ENCODE measurements around the gene DNM1.
"Not testable (repeated sequence)": the region's sequence is repeated elsewhere in the genome, so short reads cannot be mapped to it uniquely, and the experiment has no call there.

The DNM1 gene

GRCh38 chr9:128216781-128217553 lies 13.8 kb downstream of the DNM1 start:
- in situ Hi-C loops (cut with HindIII; ENCODE audit: low pct_ligation_motif_present, low pct_unique_long_range_greater_than_20kb, low sequenced_read_pairs): no loop called here
- no peak for DNase-seq

GRCh38 chr9:128218172-128218517 lies 15.0 kb downstream of the DNM1 start:
- in situ Hi-C loops (cut with HindIII; ENCODE audit: low pct_ligation_motif_present, low pct_unique_long_range_greater_than_20kb, low sequenced_read_pairs): no loop called here
- no peak for DNase-seq

DNA sequence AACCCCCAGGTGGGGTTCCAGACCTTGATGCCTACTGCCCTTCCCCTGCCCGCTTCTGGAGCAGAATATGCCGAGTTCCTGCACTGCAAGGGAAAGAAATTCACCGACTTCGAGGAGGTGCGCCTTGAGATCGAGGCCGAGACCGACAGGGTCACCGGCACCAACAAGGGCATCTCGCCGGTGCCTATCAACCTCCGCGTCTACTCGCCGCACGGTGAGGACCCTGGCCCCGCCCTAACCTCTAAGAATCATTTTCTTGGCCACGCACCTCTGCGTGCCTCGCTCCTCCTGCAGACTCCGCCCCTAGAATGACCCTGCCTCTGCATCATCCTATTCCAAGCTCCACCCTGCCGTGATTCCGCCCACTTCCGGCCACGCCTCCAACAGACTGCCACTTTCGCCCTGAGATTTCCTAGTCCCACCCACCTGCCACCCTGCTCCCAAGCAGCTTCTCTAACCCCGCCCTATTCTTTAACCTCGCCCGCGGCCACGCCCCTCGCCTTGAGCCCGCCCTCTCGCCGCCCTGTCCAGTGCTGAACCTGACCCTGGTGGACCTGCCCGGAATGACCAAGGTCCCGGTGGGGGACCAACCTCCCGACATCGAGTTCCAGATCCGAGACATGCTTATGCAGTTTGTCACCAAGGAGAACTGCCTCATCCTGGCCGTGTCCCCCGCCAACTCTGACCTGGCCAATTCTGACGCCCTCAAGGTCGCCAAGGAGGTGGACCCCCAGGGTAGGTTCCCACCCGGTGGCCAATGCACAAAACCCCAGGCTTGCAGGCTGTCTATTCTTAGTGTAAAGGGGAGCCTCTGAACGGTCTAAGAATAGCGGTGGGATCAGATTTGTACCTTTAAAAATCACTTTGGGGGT lies 15.6 kb downstream of the DNM1 start:
- peak; percentile 93 for DNase-seq
- in situ Hi-C loops (cut with HindIII; ENCODE audit: low pct_ligation_motif_present, low pct_unique_long_range_greater_than_20kb, low sequenced_read_pairs): no loop called here

- no peak for DNase-seq
- in situ Hi-C loops (cut with HindIII; ENCODE audit: low pct_ligation_motif_present, low pct_unique_long_range_greater_than_20kb, low sequenced_read_pairs): no loop called here
These were observed 16.7 kb downstream of the DNM1 start for GRCh38 chr9:128219831-128220230.

GRCh38 chr9:128222026-128222425 lies 18.8 kb downstream of the DNM1 start:
- DNase-seq: no peak
- in situ Hi-C loops (cut with HindIII; ENCODE audit: low pct_ligation_motif_present, low pct_unique_long_range_greater_than_20kb, low sequenced_read_pairs): no loop called here

DNA sequence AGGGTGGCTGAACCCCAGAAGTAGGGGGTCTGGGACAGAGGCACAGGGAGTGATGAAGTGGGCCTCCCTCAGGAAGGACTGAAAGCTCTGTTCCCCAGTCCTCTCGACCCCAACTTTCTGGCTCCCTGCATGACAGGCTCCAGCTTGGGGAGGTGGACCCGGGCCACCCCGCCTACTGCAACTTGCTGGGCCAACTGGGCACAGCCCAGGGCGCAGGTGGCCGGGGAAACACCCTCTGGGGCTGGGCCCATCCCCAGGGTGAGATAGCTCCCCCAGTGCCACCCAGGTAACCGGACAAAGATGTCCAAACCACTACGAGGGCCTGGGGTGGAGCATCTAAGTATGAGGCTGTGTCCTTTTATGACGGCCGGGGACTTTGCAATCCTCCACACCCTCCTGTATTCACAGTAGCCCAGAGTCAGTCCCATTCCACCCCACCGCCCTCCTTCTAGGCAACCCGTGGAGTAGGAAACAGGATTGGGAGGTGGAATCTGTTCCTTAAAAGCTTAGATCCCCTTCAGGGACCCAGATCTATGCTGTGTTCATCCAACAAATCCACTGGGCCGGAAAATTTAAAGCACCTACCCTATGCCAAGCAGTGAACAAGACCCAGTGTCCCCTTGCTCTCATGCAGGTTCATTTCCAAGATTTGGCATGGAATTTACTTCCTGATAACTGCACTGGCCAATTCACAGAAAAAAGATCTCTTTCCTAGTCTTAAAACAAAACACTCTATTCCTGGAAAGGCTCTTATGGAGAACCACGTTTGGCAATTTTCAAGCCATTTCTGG lies 19.9 kb downstream of the DNM1 start:
- in situ Hi-C loops (cut with HindIII; ENCODE audit: low pct_ligation_motif_present, low pct_unique_long_range_greater_than_20kb, low sequenced_read_pairs): no loop called here
- no peak for DNase-seq

DNA sequence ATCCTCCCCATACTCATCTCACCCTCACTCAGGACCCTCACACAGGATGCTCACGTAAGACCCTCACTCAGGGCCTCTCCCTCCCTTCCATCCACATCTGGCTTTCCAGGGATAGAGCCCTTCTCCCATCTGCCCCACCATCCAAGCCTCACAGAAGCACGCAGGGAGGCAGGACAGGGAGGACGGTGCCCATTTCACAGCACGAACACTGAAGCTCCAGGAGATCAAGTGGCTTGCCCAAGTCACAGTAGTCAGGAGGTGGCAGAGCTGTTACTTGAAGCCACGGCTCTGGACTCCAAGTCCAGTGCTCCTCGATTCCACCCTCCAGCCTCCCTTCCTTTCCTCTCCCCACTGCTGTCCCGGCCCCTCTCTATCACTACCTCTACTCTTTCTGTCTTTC lies 21.7 kb downstream of the DNM1 start:
- in situ Hi-C loops (cut with HindIII; ENCODE audit: low pct_ligation_motif_present, low pct_unique_long_range_greater_than_20kb, low sequenced_read_pairs): no loop called here
- DNase-seq: no peak

DNA sequence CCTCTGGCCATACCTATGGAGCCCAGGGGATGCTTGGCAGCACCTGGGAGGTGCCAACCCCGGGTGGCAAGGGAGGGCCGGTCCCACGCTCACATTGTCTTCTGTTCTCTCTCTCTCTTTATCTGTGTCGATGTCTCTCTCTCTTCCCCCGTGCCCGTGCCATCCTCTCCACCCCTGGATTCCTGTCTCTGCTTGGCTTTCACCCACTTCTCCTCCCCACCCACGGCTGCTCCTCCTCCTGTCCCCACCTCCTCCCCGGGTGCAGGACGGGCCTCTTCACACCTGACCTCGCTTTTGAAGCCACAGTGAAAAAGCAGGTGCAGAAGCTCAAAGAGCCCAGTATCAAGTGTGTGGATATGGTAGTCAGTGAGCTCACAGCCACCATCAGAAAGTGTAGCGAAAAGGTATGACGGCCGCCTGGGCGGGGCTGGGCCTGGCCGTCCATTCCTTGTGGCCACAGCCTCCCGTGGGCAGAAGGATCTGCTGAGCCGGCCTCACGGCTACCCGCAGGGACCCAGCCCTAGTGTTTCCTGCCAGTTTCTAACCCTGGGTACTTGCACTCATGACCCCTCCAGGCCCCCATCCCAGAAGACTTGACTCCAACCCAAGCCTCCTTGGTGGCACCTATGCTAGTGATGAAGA lies 22.7 kb downstream of the DNM1 start:
- in situ Hi-C loops (cut with HindIII; ENCODE audit: low pct_ligation_motif_present, low pct_unique_long_range_greater_than_20kb, low sequenced_read_pairs): no loop called here
- DNase-seq: no peak

DNA sequence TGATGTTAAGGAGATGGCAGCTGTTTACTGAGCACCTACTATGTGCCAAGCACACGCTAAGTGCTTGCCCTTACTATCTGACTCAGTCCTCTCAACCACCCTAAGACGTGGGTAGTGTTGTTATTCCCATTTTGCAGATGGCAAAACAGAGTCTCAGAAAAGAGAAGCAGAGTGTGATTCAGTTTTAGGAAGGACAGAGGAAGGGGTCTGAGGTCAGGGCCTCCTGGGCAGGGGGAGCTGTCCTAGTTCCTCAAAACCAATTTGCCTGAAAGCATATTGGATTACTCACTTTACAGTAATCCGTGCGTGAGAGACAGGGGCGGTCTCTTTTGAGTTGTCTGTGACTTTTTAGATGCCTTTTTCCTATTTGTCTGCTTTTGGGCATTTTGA lies 23.2 kb downstream of the DNM1 start:
- in situ Hi-C loops (cut with HindIII; ENCODE audit: low pct_ligation_motif_present, low pct_unique_long_range_greater_than_20kb, low sequenced_read_pairs): no loop called here
- DNase-seq: no peak

GRCh38 chr9:128230897-128231296 lies 27.7 kb downstream of the DNM1 start:
- DNase-seq; in situ Hi-C loops (cut with HindIII; ENCODE audit: low pct_ligation_motif_present, low pct_unique_long_range_greater_than_20kb, low sequenced_read_pairs): not testable (repeated sequence)

DNA sequence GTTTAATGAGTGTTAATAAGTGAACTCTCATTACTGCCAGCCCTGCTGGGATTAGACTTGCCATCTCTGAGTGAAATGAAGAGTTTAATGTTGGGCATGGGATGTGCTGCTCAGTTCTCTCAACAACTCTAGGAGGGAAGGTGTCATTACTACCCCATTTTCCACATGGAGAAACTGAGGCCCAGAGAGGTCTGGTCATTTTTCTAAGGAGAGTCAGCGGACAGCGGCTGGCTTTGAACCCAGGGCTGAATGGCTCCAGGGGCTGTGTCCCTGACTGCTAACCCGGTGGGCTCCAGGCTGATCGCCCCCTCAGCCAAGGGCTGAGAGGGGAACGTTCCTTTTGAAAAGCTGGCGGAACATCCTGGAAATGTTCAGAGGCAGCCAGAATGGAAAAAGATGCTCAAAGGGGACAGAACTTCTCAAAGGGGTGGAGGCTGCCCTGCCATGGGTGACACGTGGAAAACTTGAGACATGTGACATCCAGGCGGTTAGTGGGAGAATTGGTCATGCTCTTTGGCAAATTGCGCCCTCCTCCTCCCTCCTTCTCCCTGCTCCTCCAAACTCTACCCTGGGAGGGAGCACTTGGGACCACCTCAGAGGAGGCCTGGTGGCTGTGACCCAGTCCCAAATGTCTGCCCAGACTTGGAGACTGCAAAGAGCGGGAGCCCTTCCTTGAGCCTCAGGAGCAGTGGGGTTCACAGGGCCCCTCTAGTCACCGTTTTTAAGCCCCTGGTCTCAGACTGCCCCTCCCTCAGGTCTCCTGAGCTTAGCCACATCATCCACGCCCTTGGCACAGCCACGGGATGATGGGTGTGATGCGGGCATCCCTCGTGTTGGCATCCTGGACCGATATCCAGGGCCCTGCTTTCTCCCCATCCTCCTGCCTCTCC lies 28.7 kb downstream of the DNM1 start:
- in situ Hi-C loops (cut with HindIII; ENCODE audit: low pct_ligation_motif_present, low pct_unique_long_range_greater_than_20kb, low sequenced_read_pairs): no loop called here
- no peak for DNase-seq

DNA sequence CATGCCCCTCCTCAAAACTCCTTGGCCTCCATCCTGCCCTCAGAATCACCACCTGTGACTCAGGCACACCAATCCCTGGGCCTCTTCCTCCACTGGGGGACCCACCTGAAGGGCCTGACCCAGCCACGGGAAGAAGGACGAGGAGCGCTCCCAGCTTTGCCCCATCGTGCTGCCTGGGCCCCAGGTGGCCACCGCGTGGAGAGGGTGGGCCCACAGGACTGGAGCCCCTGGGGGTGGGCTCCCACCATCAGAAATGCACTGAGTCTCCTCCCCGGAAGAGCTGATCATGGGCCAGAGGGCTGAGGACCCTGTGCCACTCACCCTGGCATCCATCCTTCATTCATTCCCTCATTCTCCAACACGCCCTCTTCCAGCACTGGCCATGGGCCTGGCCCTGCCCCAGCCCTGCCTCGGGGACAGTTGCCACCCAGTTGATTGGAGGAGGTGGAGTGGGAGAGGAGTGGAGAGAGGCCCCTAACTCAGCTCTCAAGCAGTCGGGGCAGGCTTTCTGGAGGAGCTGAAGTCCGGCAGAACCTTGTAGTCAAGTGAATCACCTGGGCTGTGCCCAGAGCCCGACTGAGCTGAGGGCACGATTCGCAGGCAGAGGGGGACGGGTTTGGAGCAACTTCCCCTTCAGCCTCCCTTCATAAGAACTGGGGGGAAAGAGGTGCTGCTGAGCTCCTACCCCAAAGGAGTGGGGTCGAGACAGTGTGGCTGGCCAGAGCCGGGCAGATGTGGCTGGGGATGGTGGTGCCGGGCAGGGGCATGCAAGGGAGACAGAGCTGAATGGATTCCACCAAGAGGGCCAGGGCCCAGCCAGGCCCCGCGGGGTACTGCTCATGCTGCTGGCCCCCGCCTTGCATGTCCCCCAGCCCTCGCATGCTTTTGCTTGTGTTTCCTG lies 29.6 kb downstream of the DNM1 start:
- no peak for DNase-seq
- in situ Hi-C loops (cut with HindIII; ENCODE audit: low pct_ligation_motif_present, low pct_unique_long_range_greater_than_20kb, low sequenced_read_pairs): no loop called here

GRCh38 chr9:128233817-128234406 lies 30.7 kb downstream of the DNM1 start:
- in situ Hi-C loops (cut with HindIII; ENCODE audit: low pct_ligation_motif_present, low pct_unique_long_range_greater_than_20kb, low sequenced_read_pairs): no loop called here
- DNase-seq: no peak

GRCh38 chr9:128242124-128242523 lies 38.9 kb downstream of the DNM1 start:
- in situ Hi-C loops (cut with HindIII; ENCODE audit: low pct_ligation_motif_present, low pct_unique_long_range_greater_than_20kb, low sequenced_read_pairs): no loop called here
- no peak for DNase-seq

DNA sequence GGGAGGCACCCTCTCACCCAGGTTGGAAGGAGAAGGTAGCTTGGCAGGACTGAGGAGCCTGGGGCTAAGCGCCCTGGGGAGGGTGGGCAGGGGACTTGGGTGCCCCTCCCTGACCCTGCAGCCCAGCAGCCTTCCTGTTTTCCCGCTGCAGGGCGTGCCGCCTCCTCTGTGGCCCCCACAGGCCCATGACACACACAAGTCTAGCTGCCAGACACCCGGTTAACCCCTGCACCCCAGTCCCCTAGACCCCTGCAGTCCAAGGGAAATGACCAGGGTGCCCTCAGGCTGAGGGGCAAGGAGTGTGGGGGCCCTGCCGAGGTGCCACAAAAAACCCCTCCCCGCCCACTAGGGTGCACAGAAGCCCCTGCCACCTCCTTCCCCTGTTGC lies 39.6 kb downstream of the DNM1 start:
- in situ Hi-C loops (cut with HindIII; ENCODE audit: low pct_ligation_motif_present, low pct_unique_long_range_greater_than_20kb, low sequenced_read_pairs): no loop called here

DNA sequence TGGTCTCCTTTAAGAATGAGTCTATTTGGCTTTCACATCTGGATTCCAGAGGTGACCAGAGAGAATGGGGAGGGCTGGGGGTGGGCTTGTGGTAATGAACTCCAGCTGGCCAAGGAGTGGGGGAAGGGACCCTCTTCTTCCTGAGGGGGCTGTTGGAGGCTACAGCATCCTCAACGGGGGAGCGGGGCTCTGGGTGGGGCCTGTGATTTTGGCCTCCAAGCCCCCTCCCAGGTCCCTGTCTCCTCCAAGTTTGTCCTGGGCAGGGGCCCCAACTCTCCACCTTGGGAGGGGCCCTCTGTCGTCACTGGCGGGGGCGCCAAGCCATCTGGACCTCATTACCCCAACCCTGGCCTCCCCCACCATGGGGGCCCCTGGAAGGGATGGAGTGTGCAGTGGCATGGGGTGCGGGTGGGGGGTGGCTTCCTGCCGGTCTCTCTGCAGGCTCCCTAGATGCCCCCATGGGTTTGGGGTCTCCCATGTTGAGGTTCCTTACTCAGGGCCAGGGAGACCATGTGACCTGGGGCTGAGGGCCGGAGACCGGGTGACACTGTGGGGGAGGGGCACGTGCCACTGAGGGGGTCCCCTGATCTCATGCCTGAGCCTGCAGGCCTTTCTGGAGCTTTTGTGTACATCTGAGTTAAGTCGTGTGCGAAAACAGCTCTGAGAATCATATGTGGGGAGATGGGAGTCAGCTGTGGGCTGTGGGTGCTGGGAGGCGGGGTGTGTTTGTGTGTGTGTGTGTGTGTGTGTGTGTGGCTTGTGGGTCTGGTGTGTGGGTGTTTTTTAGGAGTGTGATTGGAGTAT lies 40.2 kb downstream of the DNM1 start:
- DNase-seq: no peak
- in situ Hi-C loops (cut with HindIII; ENCODE audit: low pct_ligation_motif_present, low pct_unique_long_range_greater_than_20kb, low sequenced_read_pairs): no loop called here

More for the DNA sequence above, 39.6 kb downstream of the DNM1 start:
- DNase-seq: no peak

Data from ACHN (cell line).